NCI-H2196 (cell line): ENCODE data around the gene MMRN2.

Experiments used
- DNase-seq: peaks from one replicate; lab custom pipeline; 2025; ENCODE audit not compliant: unreplicated experiment; lab: John Stamatoyannopoulos, UW

Gene MMRN2

DNA sequence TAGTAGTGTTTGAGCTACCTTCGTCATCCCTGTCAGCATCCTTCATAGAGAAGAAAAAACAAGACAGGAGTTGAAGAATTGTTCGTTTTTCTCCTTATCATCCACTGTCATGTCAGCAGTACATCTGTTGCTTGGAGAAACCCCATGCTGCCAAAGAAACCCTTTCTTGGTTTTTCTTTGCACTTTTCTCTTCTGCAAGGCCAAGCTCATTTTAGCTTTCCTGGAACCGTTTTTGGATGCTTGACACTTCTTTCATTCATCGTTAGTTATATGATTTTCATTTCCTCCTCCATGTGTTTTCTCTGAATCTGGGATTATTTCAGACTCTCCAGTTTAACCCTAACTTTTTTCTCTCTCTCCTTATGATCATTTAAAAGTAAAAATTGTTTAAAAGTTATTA lies 58.9 kb downstream of the MMRN2 start:
- no peak for DNase-seq

DNA sequence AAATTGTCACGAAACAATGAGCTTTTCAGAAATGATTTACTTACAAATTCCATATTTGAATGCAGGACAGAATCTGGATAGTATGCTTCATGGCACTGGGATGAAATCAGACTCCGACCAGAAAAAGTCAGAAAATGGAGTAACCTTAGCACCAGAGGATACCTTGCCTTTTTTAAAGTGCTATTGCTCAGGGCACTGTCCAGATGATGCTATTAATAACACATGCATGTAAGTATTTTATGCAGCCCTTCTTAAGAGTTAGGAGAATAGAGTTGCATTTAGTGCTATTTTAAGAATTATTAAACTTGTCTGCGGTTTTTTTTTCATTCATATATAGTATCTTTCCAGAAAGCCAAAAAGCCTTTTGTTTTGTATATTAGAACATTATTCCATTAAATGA lies 67.4 kb downstream of the MMRN2 start:
- no peak for DNase-seq

DNA sequence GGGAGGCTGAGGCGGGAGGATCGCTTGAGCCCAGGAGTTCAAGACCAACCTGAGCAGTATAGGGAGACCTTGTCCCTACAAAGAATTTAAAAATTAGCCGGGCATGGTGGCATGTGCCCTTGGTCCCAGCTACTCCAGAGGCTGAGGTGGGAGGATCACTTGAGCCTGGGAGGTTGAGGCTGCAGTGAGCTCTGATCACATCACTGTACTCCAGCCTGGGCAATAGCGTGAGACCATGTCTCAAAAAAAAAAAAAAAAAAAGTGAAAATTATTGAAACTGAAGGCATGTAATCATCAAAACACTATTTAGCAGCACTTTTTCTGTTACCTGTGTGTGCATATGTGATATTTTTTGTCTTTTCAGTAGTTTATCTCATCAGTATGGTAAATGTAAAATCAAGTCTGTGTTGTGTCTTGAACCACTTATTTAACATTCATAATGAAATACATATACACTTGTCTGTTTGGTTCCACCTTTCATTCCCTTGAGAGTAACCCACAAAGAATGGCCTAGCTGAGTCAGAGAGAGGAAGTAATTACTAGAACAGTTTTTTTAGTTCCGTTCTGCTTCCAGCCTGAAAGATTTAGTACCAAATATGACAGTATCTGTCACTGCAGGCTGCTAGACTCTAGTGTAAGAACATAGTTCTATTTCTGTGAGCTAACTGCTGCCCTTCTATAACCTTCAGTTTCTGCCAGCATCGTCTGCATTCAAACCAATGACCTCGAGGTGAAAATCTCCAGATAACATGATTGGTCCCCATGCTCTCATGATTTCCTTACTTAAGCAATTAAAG lies 68.6 kb downstream of the MMRN2 start:
- no peak for DNase-seq
